Panc1 (cell line): ENCODE measurements around the gene SUN1. TPM values are rescaled to one million over a fixed set of nuclear protein-coding genes. Genes with fewer than 3 reads are reported as not detected.

Source experiments
- ATAC-seq: fragments of 200-7000 bp; cut with Tn5 transposase; 2 replicates; pipeline ENCODE4 v1.9.1; 2020; ENCODE audit warnings: mild to moderate bottlenecking, moderate library complexity
- BruUV-seq: library from RNA; stranded (reverse); fragments of 400-500 nt; replicated peaks from 2 replicates; lab custom pipeline; 2021; lab: Mats Ljungman, UMichigan
- CTCF ChIA-PET: fragments of 300-600 bp; sonication (Branson Sonifier 250); formaldehyde crosslinking; loops from one replicate; lab custom pipeline; 2022; ENCODE audit warnings: antibody characterized with exemption; lab: Charles Lee
- POLR2A ChIA-PET: fragments of 300-600 bp; sonication (Branson Sonifier 250); formaldehyde crosslinking; loops from one replicate; lab custom pipeline; 2022; ENCODE audit warnings: antibody characterized with exemption; lab: Charles Lee
- DNase-seq: peaks from one replicate; pipeline ENCODE4 v3.0.0-alpha.2; 2010; ENCODE audit warnings: low read depth, low spot score
- H3K27ac ChIP-seq: 2 replicates; pipeline ENCODE4 v1.5.1; 2011; ENCODE audit warnings: mild to moderate bottlenecking, low read length, inconsistent platforms
- H3K27me3 ChIP-seq: fragments of 200-500 bp; sonication (Bioruptor generic); 2 replicates; pipeline ENCODE4 v1.6.0; 2014; ENCODE audit warnings: low read length, inconsistent platforms; ENCODE audit not compliant: control insufficient read depth, insufficient read depth
- H3K36me3 ChIP-seq: fragments of 200-500 bp; sonication (Bioruptor generic); 2 replicates; pipeline ENCODE4 v1.5.1; 2014; ENCODE audit warnings: inconsistent platforms, mild to moderate bottlenecking, low read length, moderate library complexity; ENCODE audit not compliant: control insufficient read depth, insufficient read depth
- H3K4me1 ChIP-seq: 2 replicates; pipeline ENCODE4 v1.5.1; 2011; ENCODE audit warnings: inconsistent platforms, mild to moderate bottlenecking, low read length, moderate library complexity; ENCODE audit not compliant: control insufficient read depth, insufficient read depth
- H3K4me3 ChIP-seq, 2 experiments: 2 replicates each; pipeline ENCODE4 v1.5.1; 2011 to 2012; ENCODE audit warnings: low read depth in 2 of 2, low read length in 2 of 2, mild to moderate bottlenecking in 2 of 2, inconsistent platforms in 1 of 2, moderate library complexity in 1 of 2
- H3K9me3 ChIP-seq: fragments of 200-500 bp; sonication (Bioruptor generic); 2 replicates; pipeline ENCODE4 v1.5.1; 2014; ENCODE audit warnings: low read depth, mild to moderate bottlenecking, inconsistent platforms, low read length, moderate library complexity; ENCODE audit not compliant: control insufficient read depth, insufficient read depth
- CTCF ChIP-seq: fragments of 450-650 bp; IDR thresholded peaks from 2 replicates; pipeline ENCODE4 v1.5.1; 2017; ENCODE audit warnings: mild to moderate bottlenecking
- POLR2AphosphoS5 ChIP-seq: IDR thresholded peaks from 2 replicates; pipeline ENCODE4 v1.6.1; 2012; ENCODE audit warnings: mild to moderate bottlenecking, low read depth, low read length, moderate library complexity
- REST ChIP-seq, 2 experiments: IDR thresholded peaks; 2 replicates each; pipeline ENCODE4 v1.6.1; 2011 to 2012; ENCODE audit warnings: low read depth in 2 of 2, control low read depth in 1 of 2, low read length in 1 of 2, mild to moderate bottlenecking in 1 of 2, moderate library complexity in 1 of 2; ENCODE audit not compliant: insufficient read depth in 1 of 2
- SIN3A ChIP-seq: IDR thresholded peaks from 2 replicates; pipeline ENCODE4 v1.6.1; 2012; ENCODE audit warnings: low read depth, mild to moderate bottlenecking, low read length, moderate library complexity, borderline replicate concordance; ENCODE audit not compliant: insufficient read depth
- TCF7L2 ChIP-seq: IDR thresholded peaks from 2 replicates; pipeline ENCODE4 v1.6.1; 2011; ENCODE audit warnings: mild to moderate bottlenecking, low read depth, low read length, inconsistent platforms
- in situ Hi-C: cut with HindIII; loops from 2 replicates; pipeline ENCODE4 v1.10.0; 2016; ENCODE audit warnings: low sequenced_read_pairs, low pct_unique_long_range_greater_than_20kb
- intact Hi-C: fragments of 100-400 bp; cut with micrococcal nuclease; formaldehyde crosslinking; loops from one replicate; pipeline ENCODE4 v1.10.0; 2022; ENCODE audit not compliant: unreplicated experiment
- total RNA-seq: library from RNA; stranded (reverse); gene quantifications from one replicate; pipeline ENCODE4 v1.2.1, GENCODE V29; 2021; ENCODE audit not compliant: unreplicated experiment

The SUN1 gene
- total RNA-seq, 1 experiment from 2014 or later, result 244 TPM

DNA sequence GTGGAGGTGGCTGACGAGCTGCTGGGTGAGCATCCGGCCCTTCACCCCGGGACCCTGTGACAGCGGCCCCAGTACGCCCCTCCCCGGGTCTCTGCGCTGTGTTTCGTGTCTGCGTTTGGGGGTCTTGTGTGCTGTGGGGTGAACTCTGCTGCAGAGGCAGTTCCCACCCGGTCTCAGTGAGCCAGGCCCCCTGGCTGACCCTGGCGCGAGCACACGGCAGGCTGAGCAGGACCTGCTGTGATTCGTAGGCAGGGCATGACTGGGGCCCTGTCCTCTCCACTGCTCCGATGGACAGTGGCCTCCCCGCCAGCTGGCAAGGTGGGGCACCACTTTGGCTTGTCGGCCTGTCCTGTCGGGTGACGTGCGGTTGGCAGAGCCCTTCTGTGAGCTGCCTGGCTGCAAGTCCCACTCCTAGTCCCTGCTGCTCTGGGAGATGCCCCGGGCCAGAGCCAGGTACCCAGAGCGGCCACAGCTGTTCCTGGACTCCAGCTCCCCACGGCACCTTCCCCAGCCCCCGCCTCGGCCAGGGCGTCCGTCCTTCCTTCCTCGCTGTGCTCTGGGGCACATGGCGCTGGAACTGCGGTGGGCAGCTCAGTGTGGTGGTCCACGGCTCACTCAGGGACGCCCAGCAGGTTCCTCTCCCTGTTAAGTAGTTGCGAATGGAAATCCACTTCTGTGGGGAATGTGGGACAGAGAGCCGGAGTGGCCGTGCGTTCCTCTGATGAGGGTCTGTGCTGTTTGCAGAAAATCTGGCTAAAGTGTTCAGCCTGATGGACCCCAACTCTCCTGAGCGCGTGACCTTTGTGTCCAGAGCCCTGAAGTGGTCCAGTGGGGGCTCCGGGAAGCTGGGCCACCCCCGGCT is 54.6 kb downstream of the SUN1 start:
- in situ Hi-C loops, result no loop called here

DNA sequence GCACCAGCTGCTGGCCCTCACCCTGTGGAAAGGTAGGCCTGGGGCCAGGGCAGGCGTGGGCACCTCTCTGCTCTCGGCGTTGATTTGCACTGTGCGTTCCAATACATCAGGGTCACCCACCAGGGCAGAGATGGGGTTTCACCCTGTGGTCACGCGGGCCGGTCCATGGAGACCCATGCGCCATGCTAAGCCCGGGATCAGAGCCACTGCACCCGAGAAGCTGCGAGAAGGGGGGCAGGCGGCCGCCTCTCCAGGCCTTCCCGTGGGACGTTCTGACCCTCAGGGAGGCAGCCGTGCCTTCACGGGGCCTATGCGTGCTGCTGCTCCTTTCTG is 55.2 kb downstream of the SUN1 start:
- H3K36me3 ChIP-seq, result no peaks in the 10 kb centered on the region; the same call in 1 of the 2 replicates
- H3K4me3 ChIP-seq, result no peak overlapping the region
- intact Hi-C loops, result no loop called here
- no peaks in the 10 kb centered on the region for H3K9me3 ChIP-seq
- TF ChIP-seq POLR2AphosphoS5, result no peak
- TF ChIP-seq SIN3A, result no peak
- TF ChIP-seq CTCF, result no peak
- no peak for TF ChIP-seq TCF7L2
- TF ChIP-seq REST (IDR thresholded peaks at IDR 0.05; ENCODE audit: insufficient read depth in 1 of 2, low read depth in 2 of 2, low read length in 1 of 2), result no peak
- POLR2A ChIA-PET, result no interaction called here
- in situ Hi-C loops, result no loop called here
- H3K27me3 ChIP-seq, result no peaks in the 10 kb centered on the region
- ATAC-seq, result no peak
- DNase-seq, result no peak
- CTCF ChIA-PET, result no interaction called here
- no peak overlapping the region for H3K27ac ChIP-seq
- peaks cover 16% of the 10 kb centered on the region; the same call in 1 of the 2 replicates for H3K4me1 ChIP-seq
- no TSS peak for BruUV-seq

More for the DNA sequence above, 54.6 kb downstream of the SUN1 start:
- Histone ChIP-seq H3K36me3 (no peaks in the 10 kb centered on the region; the same call in 1 of the 2 replicates), H3K4me3 (no peak overlapping the region), H3K27me3 (no peaks in the 10 kb centered on the region), H3K4me1 (peaks cover 21% of the 10 kb centered on the region), H3K9me3 (no peaks in the 10 kb centered on the region), H3K27ac (no peak overlapping the region)
- ChIA-PET POLR2A (no interaction called here), CTCF (no interaction called here)
- no peak for TF ChIP-seq REST (IDR thresholded peaks at IDR 0.05; ENCODE audit: insufficient read depth in 1 of 2, low read depth in 2 of 2, low read length in 1 of 2)
- TF ChIP-seq CTCF, result no peak
- TF ChIP-seq SIN3A, result no peak
- BruUV-seq, result no TSS peak
- DNase-seq, result no peak
- ATAC-seq, result no peak
- intact Hi-C loops, result no loop called here
